ENCODE data around the gene GNG7.

- TF ChIP-seq, protein P1, sequence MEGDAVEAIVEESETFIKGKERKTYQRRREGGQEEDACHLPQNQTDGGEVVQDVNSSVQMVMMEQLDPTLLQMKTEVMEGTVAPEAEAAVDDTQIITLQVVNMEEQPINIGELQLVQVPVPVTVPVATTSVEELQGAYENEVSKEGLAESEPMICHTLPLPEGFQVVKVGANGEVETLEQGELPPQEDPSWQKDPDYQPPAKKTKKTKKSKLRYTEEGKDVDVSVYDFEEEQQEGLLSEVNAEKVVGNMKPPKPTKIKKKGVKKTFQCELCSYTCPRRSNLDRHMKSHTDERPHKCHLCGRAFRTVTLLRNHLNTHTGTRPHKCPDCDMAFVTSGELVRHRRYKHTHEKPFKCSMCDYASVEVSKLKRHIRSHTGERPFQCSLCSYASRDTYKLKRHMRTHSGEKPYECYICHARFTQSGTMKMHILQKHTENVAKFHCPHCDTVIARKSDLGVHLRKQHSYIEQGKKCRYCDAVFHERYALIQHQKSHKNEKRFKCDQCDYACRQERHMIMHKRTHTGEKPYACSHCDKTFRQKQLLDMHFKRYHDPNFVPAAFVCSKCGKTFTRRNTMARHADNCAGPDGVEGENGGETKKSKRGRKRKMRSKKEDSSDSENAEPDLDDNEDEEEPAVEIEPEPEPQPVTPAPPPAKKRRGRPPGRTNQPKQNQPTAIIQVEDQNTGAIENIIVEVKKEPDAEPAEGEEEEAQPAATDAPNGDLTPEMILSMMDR (IDR thresholded peaks at IDR 0.05) = no peak
- peak; percentile 47 for TF ChIP-seq POLR2A (IDR thresholded peaks at IDR 0.05)
These were observed 207.3 kb downstream of the GNG7 start for GRCh38 chr19:2495130-2495641.

All from right lobe of liver (tissue), 4 donors.